GM12872 (cell line): ENCODE data around the gene COA5.

ENCODE experiments used
- CTCF ChIP-seq: IDR thresholded peaks from 3 replicates; pipeline ENCODE4 v1.5.1; 2011; ENCODE audit warnings: low read depth, mild to moderate bottlenecking, low read length, moderate library complexity; ENCODE audit not compliant: insufficient read depth

Gene COA5

GRCh38 chr2:98605076-98605475 is 3.2 kb downstream of the COA5 start:
- no peak for TF ChIP-seq CTCF

- TF ChIP-seq CTCF: no peak
Measured at GRCh38 chr2:98604547-98604946, 3.8 kb downstream of the COA5 start.

- TF ChIP-seq CTCF: peak; percentile 86
Measured at GRCh38 chr2:98601532-98602132, 6.7 kb downstream of the COA5 start.

GRCh38 chr2:98598781-98599428 is 9.4 kb downstream of the COA5 start:
- no peak for TF ChIP-seq CTCF

- no peak for TF ChIP-seq CTCF
Measured at GRCh38 chr2:98592565-98592964, 15.7 kb downstream of the COA5 start.

GRCh38 chr2:98589489-98589888 is 18.8 kb downstream of the COA5 start:
- TF ChIP-seq CTCF: no peak

DNA sequence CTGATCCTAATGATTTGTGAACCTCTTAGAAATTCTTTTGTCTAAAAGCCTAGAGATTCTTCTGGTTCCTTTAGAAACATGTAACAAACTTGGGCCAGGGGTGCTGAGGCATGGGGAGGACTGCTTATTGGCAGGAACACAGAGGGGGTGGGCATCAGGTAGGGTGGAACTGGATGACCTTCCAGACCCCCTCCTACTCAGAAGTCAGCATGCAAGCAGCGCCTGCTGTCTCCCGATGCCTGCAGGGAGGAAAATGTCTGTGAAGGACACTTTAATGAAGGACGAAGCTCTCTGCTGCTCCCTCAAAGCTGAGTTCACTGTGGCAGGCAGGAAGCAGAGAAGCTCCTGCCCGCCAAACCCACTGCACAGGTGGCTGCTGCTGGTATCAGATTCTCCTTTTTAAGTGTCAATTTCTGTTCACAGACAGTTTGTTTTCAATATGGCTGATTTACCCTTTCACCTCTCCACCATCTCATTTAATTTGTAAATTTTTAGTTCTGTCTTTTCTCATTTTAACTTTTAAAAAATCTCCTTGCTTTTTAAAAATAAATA is 19.4 kb downstream of the COA5 start:
- TF ChIP-seq CTCF: no peak
